Measurements from ENCODE around the gene DHX9. TPM values are rescaled to one million over a fixed set of nuclear protein-coding genes. Genes with fewer than 3 reads are reported as not detected.

DHX9 gene
- total and polyA plus RNA-seq, 10 of the 15 experiments (the other 5 are each of a cell fraction or from before 2014, with no cell fraction given), result 90.7 to 234 (median 217) TPM

DNA sequence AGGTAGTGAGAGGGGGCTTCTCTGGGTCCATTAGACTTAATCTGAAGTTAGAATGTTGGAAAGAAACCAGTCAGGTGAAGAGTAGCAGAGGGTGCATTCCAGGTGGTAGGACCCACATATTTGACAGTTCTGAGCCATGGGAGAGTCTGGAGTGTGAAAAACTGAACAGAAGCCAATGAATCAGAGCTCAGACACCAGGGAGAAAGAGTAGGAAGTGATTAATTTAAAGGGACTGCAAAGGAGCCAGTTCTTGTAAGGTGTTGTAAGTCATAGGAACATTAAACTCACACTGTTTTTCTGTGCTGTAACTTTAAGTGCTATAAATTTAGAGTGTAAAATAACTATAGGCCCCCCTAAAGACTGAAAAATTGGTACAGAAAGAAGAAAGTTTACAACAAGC lies 5.9 kb upstream of the DHX9 start:
- Histone ChIP-seq H2AFZ (ENCODE audit: control insufficient read depth, low read depth, low read length) (no peak overlapping the region), H4K20me1 (ENCODE audit: control insufficient read depth, insufficient read depth) (no peaks in the 10 kb centered on the region), H3K4me3 (no peak overlapping the region), H3K36me3 (ENCODE audit: control insufficient read depth in 2 of 2, insufficient read depth in 2 of 2, low read length in 1 of 2) (no peaks in the 10 kb centered on the region), H3K27ac (ENCODE audit: control insufficient read depth, insufficient read depth) (no peak overlapping the region), H3K79me2 (ENCODE audit: control insufficient read depth, insufficient read depth, low read length) (no peaks in the 10 kb centered on the region), H3K27me3 (replicated peaks in 1 of 2; ENCODE audit: control insufficient read depth in 2 of 2, insufficient read depth in 2 of 2, low read length in 1 of 2) (no peaks in the 10 kb centered on the region), H3K9me3 (replicated peaks; ENCODE audit: control insufficient read depth, insufficient read depth, low read length) (no peaks in the 10 kb centered on the region), H3K4me1 (ENCODE audit: control insufficient read depth, insufficient read depth, low read length) (no peaks in the 10 kb centered on the region), H3K4me2 (ENCODE audit: control insufficient read depth, insufficient read depth) (no peak overlapping the region), H3K9ac (ENCODE audit: control insufficient read depth, insufficient read depth, low read length) (no peak overlapping the region)
- in situ Hi-C loops (cut with MboI) (no loop called here), intact Hi-C loops (cut with micrococcal nuclease; ENCODE audit: unreplicated experiment) (no loop called here)
- no TSS peak for BruUV-seq (replicated peaks)
- ChIA-PET SMC1A (ENCODE audit: uncharacterized antibody, unreplicated experiment) (no interaction called here), POLR2A (no interaction called here), CTCF (no interaction called here), RAD21 (ENCODE audit: unreplicated experiment) (no interaction called here)
- TF ChIP-seq MYB (IDR thresholded peaks at IDR 0.05; ENCODE audit: borderline replicate concordance, low read depth, low read length) (no peak), DPF2 (IDR thresholded peaks at IDR 0.05) (no peak), PAX5 (IDR thresholded peaks at IDR 0.05; ENCODE audit: borderline replicate concordance, low read depth, low read length) (no peak), CREB1 (IDR thresholded peaks at IDR 0.05; ENCODE audit: low read depth) (no peak), HCFC1 (IDR thresholded peaks at IDR 0.05; ENCODE audit: low read length) (no peak), EP300 (IDR thresholded peaks at IDR 0.05; ENCODE audit: borderline replicate concordance in 1 of 2, control insufficient read depth in 1 of 2, low read depth in 2 of 2, low read length in 2 of 2) (no peak)
- TF ChIP-seq, protein P1, sequence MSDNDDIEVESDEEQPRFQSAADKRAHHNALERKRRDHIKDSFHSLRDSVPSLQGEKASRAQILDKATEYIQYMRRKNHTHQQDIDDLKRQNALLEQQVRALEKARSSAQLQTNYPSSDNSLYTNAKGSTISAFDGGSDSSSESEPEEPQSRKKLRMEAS (IDR thresholded peaks at IDR 0.05; ENCODE audit: low read depth, low read length), result no peak
- no peak for DNase-seq (ENCODE audit: low read depth, low spot score)
- no peak for FAIRE-seq
- no peak for ATAC-seq

GRCh38 chr1:182834326-182834725 lies 4.8 kb upstream of the DHX9 start:
- ChIA-PET POLR2A (interaction anchor here (0.6 kb wide), 1 partner anchor 820 kb away, joined by 3 read pairs; no protein-coding TSS in a partner anchor), SMC1A (ENCODE audit: uncharacterized antibody, unreplicated experiment) (no interaction called here), RAD21 (ENCODE audit: unreplicated experiment) (interaction anchor here (1.5 kb wide), 1 partner anchor 49 kb away, joined by 3 read pairs; no protein-coding TSS in a partner anchor), CTCF (no interaction called here)
- Histone ChIP-seq H4K20me1 (ENCODE audit: control insufficient read depth, insufficient read depth) (no peaks in the 10 kb centered on the region), H3K9me3 (replicated peaks; ENCODE audit: control insufficient read depth, insufficient read depth, low read length) (no peaks in the 10 kb centered on the region), H3K4me1 (ENCODE audit: control insufficient read depth, insufficient read depth, low read length) (no peaks in the 10 kb centered on the region), H3K27me3 (replicated peaks in 1 of 2; ENCODE audit: control insufficient read depth in 2 of 2, insufficient read depth in 2 of 2, low read length in 1 of 2) (no peaks in the 10 kb centered on the region), H3K4me3 (no peak overlapping the region), H3K4me2 (ENCODE audit: control insufficient read depth, insufficient read depth) (no peak overlapping the region), H3K79me2 (ENCODE audit: control insufficient read depth, insufficient read depth, low read length) (peaks cover 2% of the 10 kb centered on the region; the same call in 1 of the 2 replicates), H3K27ac (ENCODE audit: control insufficient read depth, insufficient read depth) (no peak overlapping the region), H3K9ac (ENCODE audit: control insufficient read depth, insufficient read depth, low read length) (no peak overlapping the region), H2AFZ (ENCODE audit: control insufficient read depth, low read depth, low read length) (no peak overlapping the region), H3K36me3 (ENCODE audit: control insufficient read depth in 2 of 2, insufficient read depth in 2 of 2, low read length in 1 of 2) (no peaks in the 10 kb centered on the region)
- no peak for ATAC-seq
- intact Hi-C loops (cut with micrococcal nuclease; ENCODE audit: unreplicated experiment) (no loop called here), in situ Hi-C loops (cut with MboI) (no loop called here)
- no peak for TF ChIP-seq TCF7 (IDR thresholded peaks at IDR 0.05; ENCODE audit: borderline replicate concordance)
- TF ChIP-seq ZNF384 (IDR thresholded peaks at IDR 0.05; ENCODE audit: borderline replicate concordance, low read depth, low read length), result no peak
- TF ChIP-seq EP300 (IDR thresholded peaks at IDR 0.05; ENCODE audit: borderline replicate concordance in 1 of 2, control insufficient read depth in 1 of 2, low read depth in 2 of 2, low read length in 2 of 2), result no peak
- no TSS peak for BruUV-seq (replicated peaks)
- 80% methylated on average over 2 of the region's 2 CpGs for WGBS (ENCODE audit: insufficient coverage, insufficient replicate concordance, low lambda C conversion rate, missing lambda C conversion rate)
- no peak for FAIRE-seq
- DNase-seq (ENCODE audit: low read depth, low spot score), result no peak
